Measurements from ENCODE around the gene TCF4. TPM values are rescaled to one million over a fixed set of nuclear protein-coding genes. Genes with fewer than 3 reads are reported as not detected.

TCF4 gene
- total RNA-seq, 1 experiment from 2014 or later: 104 TPM

DNA sequence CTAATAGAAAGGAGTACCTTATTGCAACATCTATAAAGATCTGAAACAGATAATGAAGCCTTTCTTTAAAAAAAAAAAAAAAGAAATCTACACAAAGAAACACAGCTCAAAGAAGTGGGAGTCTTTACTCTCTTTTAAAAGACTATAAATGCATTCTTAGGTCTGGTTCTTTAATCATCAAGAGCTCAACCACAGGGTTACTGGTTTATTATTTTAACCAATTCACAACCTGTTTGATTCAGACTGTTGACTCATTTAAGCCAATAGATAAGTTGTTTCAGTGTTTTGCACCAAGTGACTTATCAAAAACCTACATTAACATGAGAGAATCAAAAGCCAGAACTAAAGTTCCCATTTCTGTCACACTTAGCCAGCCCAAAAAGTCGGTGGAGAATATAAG lies 93.1 kb downstream of the TCF4 start:
- TF ChIP-seq ZNF317 (CRISPR knock-in tag; IDR thresholded peaks at IDR 0.05; ENCODE audit: borderline replicate concordance, low read depth) (no peak), GTF2I (CRISPR knock-in tag; conservative IDR thresholded peaks at IDR 0.05) (no peak), NR1H2 (CRISPR knock-in tag; IDR thresholded peaks at IDR 0.05) (no peak), ATF1 (CRISPR knock-in tag; IDR thresholded peaks at IDR 0.05) (no peak), FOXJ3 (CRISPR knock-in tag; IDR thresholded peaks at IDR 0.05; ENCODE audit: borderline replicate concordance) (no peak), PRRX2 (CRISPR knock-in tag; IDR thresholded peaks at IDR 0.05) (no peak), IRF2 (CRISPR knock-in tag; IDR thresholded peaks at IDR 0.05; ENCODE audit: borderline replicate concordance, low read depth) (no peak), ZNF396 (CRISPR knock-in tag; IDR thresholded peaks at IDR 0.05; ENCODE audit: borderline replicate concordance) (no peak), ESRRA (CRISPR knock-in tag; IDR thresholded peaks at IDR 0.05; ENCODE audit: borderline replicate concordance) (no peak), ZNF416 (CRISPR knock-in tag; IDR thresholded peaks at IDR 0.05) (no peak)
- TF ChIP-seq, protein P1, sequence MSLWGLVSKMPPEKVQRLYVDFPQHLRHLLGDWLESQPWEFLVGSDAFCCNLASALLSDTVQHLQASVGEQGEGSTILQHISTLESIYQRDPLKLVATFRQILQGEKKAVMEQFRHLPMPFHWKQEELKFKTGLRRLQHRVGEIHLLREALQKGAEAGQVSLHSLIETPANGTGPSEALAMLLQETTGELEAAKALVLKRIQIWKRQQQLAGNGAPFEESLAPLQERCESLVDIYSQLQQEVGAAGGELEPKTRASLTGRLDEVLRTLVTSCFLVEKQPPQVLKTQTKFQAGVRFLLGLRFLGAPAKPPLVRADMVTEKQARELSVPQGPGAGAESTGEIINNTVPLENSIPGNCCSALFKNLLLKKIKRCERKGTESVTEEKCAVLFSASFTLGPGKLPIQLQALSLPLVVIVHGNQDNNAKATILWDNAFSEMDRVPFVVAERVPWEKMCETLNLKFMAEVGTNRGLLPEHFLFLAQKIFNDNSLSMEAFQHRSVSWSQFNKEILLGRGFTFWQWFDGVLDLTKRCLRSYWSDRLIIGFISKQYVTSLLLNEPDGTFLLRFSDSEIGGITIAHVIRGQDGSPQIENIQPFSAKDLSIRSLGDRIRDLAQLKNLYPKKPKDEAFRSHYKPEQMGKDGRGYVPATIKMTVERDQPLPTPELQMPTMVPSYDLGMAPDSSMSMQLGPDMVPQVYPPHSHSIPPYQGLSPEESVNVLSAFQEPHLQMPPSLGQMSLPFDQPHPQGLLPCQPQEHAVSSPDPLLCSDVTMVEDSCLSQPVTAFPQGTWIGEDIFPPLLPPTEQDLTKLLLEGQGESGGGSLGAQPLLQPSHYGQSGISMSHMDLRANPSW (CRISPR knock-in tag; conservative IDR thresholded peaks at IDR 0.05; ENCODE audit: low read depth): no peak
- TF ChIP-seq, protein P2, sequence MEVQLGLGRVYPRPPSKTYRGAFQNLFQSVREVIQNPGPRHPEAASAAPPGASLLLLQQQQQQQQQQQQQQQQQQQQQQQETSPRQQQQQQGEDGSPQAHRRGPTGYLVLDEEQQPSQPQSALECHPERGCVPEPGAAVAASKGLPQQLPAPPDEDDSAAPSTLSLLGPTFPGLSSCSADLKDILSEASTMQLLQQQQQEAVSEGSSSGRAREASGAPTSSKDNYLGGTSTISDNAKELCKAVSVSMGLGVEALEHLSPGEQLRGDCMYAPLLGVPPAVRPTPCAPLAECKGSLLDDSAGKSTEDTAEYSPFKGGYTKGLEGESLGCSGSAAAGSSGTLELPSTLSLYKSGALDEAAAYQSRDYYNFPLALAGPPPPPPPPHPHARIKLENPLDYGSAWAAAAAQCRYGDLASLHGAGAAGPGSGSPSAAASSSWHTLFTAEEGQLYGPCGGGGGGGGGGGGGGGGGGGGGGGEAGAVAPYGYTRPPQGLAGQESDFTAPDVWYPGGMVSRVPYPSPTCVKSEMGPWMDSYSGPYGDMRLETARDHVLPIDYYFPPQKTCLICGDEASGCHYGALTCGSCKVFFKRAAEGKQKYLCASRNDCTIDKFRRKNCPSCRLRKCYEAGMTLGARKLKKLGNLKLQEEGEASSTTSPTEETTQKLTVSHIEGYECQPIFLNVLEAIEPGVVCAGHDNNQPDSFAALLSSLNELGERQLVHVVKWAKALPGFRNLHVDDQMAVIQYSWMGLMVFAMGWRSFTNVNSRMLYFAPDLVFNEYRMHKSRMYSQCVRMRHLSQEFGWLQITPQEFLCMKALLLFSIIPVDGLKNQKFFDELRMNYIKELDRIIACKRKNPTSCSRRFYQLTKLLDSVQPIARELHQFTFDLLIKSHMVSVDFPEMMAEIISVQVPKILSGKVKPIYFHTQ (CRISPR knock-in tag; IDR thresholded peaks at IDR 0.05): no peak
- TF ChIP-seq, protein P3, sequence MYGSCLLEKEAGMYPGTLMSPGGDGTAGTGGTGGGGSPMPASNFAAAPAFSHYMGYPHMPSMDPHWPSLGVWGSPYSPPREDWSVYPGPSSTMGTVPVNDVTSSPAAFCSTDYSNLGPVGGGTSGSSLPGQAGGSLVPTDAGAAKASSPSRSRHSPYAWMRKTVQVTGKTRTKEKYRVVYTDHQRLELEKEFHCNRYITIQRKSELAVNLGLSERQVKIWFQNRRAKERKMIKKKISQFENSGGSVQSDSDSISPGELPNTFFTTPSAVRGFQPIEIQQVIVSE (CRISPR knock-in tag; IDR thresholded peaks at IDR 0.05; ENCODE audit: borderline replicate concordance): no peak
- TF ChIP-seq, protein P4, sequence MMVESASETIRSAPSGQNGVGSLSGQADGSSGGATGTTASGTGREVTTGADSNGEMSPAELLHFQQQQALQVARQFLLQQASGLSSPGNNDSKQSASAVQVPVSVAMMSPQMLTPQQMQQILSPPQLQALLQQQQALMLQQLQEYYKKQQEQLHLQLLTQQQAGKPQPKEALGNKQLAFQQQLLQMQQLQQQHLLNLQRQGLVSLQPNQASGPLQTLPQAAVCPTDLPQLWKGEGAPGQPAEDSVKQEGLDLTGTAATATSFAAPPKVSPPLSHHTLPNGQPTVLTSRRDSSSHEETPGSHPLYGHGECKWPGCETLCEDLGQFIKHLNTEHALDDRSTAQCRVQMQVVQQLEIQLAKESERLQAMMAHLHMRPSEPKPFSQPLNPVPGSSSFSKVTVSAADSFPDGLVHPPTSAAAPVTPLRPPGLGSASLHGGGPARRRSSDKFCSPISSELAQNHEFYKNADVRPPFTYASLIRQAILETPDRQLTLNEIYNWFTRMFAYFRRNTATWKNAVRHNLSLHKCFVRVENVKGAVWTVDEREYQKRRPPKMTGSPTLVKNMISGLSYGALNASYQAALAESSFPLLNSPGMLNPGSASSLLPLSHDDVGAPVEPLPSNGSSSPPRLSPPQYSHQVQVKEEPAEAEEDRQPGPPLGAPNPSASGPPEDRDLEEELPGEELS (CRISPR knock-in tag; IDR thresholded peaks at IDR 0.05): no peak
- TF ChIP-seq, protein P5, sequence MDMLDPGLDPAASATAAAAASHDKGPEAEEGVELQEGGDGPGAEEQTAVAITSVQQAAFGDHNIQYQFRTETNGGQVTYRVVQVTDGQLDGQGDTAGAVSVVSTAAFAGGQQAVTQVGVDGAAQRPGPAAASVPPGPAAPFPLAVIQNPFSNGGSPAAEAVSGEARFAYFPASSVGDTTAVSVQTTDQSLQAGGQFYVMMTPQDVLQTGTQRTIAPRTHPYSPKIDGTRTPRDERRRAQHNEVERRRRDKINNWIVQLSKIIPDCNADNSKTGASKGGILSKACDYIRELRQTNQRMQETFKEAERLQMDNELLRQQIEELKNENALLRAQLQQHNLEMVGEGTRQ (CRISPR knock-in tag; IDR thresholded peaks at IDR 0.05): no peak
- TF ChIP-seq, protein P6, sequence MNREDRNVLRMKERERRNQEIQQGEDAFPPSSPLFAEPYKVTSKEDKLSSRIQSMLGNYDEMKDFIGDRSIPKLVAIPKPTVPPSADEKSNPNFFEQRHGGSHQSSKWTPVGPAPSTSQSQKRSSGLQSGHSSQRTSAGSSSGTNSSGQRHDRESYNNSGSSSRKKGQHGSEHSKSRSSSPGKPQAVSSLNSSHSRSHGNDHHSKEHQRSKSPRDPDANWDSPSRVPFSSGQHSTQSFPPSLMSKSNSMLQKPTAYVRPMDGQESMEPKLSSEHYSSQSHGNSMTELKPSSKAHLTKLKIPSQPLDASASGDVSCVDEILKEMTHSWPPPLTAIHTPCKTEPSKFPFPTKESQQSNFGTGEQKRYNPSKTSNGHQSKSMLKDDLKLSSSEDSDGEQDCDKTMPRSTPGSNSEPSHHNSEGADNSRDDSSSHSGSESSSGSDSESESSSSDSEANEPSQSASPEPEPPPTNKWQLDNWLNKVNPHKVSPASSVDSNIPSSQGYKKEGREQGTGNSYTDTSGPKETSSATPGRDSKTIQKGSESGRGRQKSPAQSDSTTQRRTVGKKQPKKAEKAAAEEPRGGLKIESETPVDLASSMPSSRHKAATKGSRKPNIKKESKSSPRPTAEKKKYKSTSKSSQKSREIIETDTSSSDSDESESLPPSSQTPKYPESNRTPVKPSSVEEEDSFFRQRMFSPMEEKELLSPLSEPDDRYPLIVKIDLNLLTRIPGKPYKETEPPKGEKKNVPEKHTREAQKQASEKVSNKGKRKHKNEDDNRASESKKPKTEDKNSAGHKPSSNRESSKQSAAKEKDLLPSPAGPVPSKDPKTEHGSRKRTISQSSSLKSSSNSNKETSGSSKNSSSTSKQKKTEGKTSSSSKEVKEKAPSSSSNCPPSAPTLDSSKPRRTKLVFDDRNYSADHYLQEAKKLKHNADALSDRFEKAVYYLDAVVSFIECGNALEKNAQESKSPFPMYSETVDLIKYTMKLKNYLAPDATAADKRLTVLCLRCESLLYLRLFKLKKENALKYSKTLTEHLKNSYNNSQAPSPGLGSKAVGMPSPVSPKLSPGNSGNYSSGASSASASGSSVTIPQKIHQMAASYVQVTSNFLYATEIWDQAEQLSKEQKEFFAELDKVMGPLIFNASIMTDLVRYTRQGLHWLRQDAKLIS (CRISPR knock-in tag; IDR thresholded peaks at IDR 0.05; ENCODE audit: borderline replicate concordance): no peak
- H3K9me3 Mint-ChIP-seq: no peaks in the 10 kb centered on the region
- H3K4me1 Mint-ChIP-seq: peaks cover 82% of the 10 kb centered on the region
- CTCF ChIA-PET: no interaction called here
- no peak overlapping the region for H3K4me3 Mint-ChIP-seq
- no peak overlapping the region for H3K27ac Mint-ChIP-seq
- ATAC-seq: no peak
- H3K36me3 Mint-ChIP-seq: no peaks in the 10 kb centered on the region
- POLR2A ChIA-PET: no interaction called here
- no peak for DNase-seq (ENCODE audit: low spot score)
- H3K27me3 Mint-ChIP-seq (ENCODE audit: low read depth): no peaks in the 10 kb centered on the region

Measured in WTC11 (cell line).